ENCODE data around the gene TMEM161B. TPM values are rescaled to one million over a fixed set of nuclear protein-coding genes. Genes with fewer than 3 reads are reported as not detected.
"Not testable (repeated sequence)": the region's sequence is repeated elsewhere in the genome, so short reads cannot be mapped to it uniquely, and the experiment has no call there.

Gene TMEM161B
- total and polyA plus RNA-seq, 7 donors = 4.8 to 22.1 (median 15.0) TPM

GRCh38 chr5:88281322-88281721 is 12.7 kb upstream of the TMEM161B start:
- 84 to 90% methylated on average over 3 of the region's 3 CpGs for WGBS, 2 donors

DNA sequence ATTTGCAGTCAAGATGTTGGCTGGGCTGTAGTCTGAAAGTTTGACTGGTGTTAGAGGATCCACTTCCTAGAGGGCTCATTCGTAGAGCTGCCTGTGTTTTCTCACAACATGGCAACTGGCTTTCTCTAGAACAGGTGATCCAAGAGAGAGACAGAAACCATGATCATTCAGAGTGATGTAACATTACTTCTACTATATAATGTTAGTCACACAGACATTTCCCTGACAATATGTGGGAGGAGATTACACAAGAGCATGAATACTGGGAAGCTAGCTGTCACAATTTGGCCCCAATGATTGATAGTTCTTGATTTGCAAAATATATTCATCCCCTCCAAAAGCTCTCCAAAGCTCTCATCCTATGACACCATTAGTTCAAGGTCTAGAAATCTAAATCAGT is 10.9 kb upstream of the TMEM161B start:
- Histone ChIP-seq H3K27ac (no peak overlapping the region), H3K36me3 (peaks cover 0 to 16% (median 0%) of the 10 kb centered on the region in 4 donors), H3K4me1 (no peaks in the 10 kb centered on the region), H3K4me3 (no peak overlapping the region), H3K9me3 (no peaks in the 10 kb centered on the region), H3K27me3 (no peaks in the 10 kb centered on the region)
- intact Hi-C loops (cut with DNase I) = no loop called here
- no peak for DNase-seq
- 91 to 93% methylated on average over 1 of the region's 1 CpG for WGBS, 2 donors
- TF ChIP-seq, protein P1, sequence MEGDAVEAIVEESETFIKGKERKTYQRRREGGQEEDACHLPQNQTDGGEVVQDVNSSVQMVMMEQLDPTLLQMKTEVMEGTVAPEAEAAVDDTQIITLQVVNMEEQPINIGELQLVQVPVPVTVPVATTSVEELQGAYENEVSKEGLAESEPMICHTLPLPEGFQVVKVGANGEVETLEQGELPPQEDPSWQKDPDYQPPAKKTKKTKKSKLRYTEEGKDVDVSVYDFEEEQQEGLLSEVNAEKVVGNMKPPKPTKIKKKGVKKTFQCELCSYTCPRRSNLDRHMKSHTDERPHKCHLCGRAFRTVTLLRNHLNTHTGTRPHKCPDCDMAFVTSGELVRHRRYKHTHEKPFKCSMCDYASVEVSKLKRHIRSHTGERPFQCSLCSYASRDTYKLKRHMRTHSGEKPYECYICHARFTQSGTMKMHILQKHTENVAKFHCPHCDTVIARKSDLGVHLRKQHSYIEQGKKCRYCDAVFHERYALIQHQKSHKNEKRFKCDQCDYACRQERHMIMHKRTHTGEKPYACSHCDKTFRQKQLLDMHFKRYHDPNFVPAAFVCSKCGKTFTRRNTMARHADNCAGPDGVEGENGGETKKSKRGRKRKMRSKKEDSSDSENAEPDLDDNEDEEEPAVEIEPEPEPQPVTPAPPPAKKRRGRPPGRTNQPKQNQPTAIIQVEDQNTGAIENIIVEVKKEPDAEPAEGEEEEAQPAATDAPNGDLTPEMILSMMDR (IDR thresholded peaks at IDR 0.05) = no peak
- TF ChIP-seq EP300 (IDR thresholded peaks at IDR 0.05) (no peak), POLR2A (IDR thresholded peaks at IDR 0.05) (no peak)

More at GRCh38 chr5:88281322-88281721, 12.7 kb upstream of the TMEM161B start:
- Histone ChIP-seq H3K27ac (no peak overlapping the region), H3K36me3 (peaks cover 0 to 12% (median 0%) of the 10 kb centered on the region in 4 donors), H3K27me3 (no peaks in the 10 kb centered on the region), H3K9me3 (no peaks in the 10 kb centered on the region), H3K4me1 (no peaks in the 10 kb centered on the region), H3K4me3 (no peak overlapping the region)
- intact Hi-C loops (cut with DNase I) = no loop called here
- no peak for DNase-seq
- TF ChIP-seq, protein P1 (IDR thresholded peaks at IDR 0.05) = no peak
- TF ChIP-seq POLR2A (IDR thresholded peaks at IDR 0.05) (no peak), POLR2AphosphoS5 (IDR thresholded peaks at IDR 0.05) (no peak), EP300 (IDR thresholded peaks at IDR 0.05) (no peak)

- peaks cover 0 to 8% (median 0%) of the 10 kb centered on the region in 4 donors for H3K36me3 ChIP-seq
Observed at GRCh38 chr5:88276378-88276777, 7.7 kb upstream of the TMEM161B start.

DNA sequence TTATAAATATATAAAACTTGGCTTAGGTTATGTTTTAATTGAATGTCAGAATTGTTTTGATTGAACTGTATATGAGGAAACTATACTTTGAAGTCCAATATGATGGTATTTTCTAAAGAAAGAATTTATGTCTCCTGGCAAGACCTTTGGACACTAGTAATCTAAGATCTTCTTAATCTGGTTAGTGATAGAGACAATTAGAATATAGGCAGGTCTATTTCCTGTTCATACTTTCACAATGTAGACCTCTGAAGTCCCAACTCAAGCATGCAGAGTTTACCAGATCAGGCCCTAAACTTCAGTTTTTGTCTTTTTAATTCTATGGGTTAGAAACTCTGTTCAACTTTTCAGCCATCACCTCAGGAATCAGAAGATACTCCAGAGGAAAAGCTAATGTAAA is 6.9 kb upstream of the TMEM161B start:
- intact Hi-C loops (cut with DNase I) = no loop called here
- no peaks in the 10 kb centered on the region for H3K9me3 ChIP-seq
- H3K27me3 ChIP-seq = no peaks in the 10 kb centered on the region
- DNase-seq = no peak
- H3K27ac ChIP-seq = no peak overlapping the region
- H3K36me3 ChIP-seq = peaks cover 0 to 8% (median 0%) of the 10 kb centered on the region in 4 donors
- no peak for TF ChIP-seq POLR2A (IDR thresholded peaks at IDR 0.05)
- no peak for TF ChIP-seq EP300 (IDR thresholded peaks at IDR 0.05)
- TF ChIP-seq, protein P1 (IDR thresholded peaks at IDR 0.05) = no peak
- no peak for TF ChIP-seq POLR2AphosphoS5 (IDR thresholded peaks at IDR 0.05)
- peaks cover 0 to 7% (median 3%) of the 10 kb centered on the region in 4 donors for H3K4me1 ChIP-seq
- no peak overlapping the region for H3K4me3 ChIP-seq

More at GRCh38 chr5:88276378-88276777, 7.7 kb upstream of the TMEM161B start:
- no peak for TF ChIP-seq POLR2A (IDR thresholded peaks at IDR 0.05)
- no peak for TF ChIP-seq POLR2AphosphoS5 (IDR thresholded peaks at IDR 0.05)
- TF ChIP-seq, protein P1 (IDR thresholded peaks at IDR 0.05) = no peak
- no peak for TF ChIP-seq EP300 (IDR thresholded peaks at IDR 0.05)
- Histone ChIP-seq H3K27me3 (no peaks in the 10 kb centered on the region), H3K4me1 (no peaks in the 10 kb centered on the region), H3K9me3 (no peaks in the 10 kb centered on the region), H3K4me3 (no peak overlapping the region), H3K27ac (no peak overlapping the region)
- WGBS, 2 donors = 99% methylated on average over 1 of the region's 1 CpG
- intact Hi-C loops (cut with DNase I) = no loop called here
- DNase-seq = no peak

DNA sequence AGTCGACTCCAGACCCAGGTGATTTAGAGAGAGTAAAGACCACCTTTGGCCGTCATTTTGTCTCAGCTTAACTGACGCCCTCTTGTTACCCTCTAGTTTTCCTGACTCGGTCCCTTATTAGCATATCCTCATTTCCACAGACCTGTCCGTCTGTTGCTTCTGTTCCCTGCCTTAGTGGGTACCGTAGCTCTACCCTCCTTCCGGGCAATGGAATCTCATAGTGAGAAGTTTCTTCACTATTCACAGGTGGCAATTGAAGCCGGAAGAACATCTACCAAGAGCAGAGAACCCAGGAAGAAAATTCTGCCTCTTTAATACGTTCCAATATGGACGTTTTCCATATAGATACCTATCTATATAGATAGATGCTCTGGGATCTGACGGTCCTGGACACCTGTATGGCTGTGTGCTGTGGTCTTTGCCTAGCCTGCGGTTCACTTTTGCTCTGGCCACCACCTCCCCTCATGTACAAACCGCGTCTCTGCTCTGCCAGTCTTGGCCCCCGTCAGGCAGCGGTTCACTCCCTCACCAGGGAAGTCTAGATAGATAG is 652 bp upstream of the TMEM161B start:
- TF ChIP-seq, protein P1 (IDR thresholded peaks at IDR 0.05) = no peak
- TF ChIP-seq POLR2AphosphoS5 (IDR thresholded peaks at IDR 0.05) (no peak), EP300 (IDR thresholded peaks at IDR 0.05) (no peak), POLR2A (IDR thresholded peaks at IDR 0.05) (no peak)
- 7% methylated on average over 16 of the region's 16 CpGs for WGBS, 2 donors
- Histone ChIP-seq H3K36me3 (peaks cover 0 to 1% (median 0%) of the 10 kb centered on the region in 4 donors), H3K9me3 (no peaks in the 10 kb centered on the region), H3K27me3 (no peaks in the 10 kb centered on the region), H3K4me1 (peaks cover 0 to 29% (median 26%) of the 10 kb centered on the region in 4 donors), H3K27ac (peak overlapping the region; percentile 73 to 77 (median 76)), H3K4me3 (peak overlapping the region; percentile 64 to 81 (median 80))
- no peak for DNase-seq
- intact Hi-C loops (cut with DNase I) = loop anchor here (5.0 to 10.0 kb wide), 3 partner anchors 122 to 1002 kb away; partner anchors contain the start of gene RASA1

DNA sequence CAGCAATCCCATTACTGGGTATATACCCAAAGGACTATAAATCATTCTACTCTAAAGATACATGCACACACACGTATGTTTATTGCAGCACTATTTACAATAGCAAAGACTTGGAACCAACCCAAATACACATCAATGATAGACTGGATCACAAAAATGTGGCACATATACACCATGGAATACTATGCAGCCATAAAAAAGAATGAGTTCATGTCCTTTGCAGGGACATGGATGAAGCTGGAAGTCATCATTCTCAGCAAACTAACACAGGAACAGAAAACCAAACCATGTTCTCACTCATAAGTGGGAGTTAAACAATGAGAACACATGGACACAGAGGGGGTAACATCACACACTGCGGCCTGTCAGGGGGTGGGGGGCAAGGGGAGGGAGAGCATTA is 4.1 kb downstream of the TMEM161B start:
- intact Hi-C loops (cut with DNase I) = loop anchor here (10.0 kb wide), 1 partner anchor 420 kb away; no protein-coding TSS in a partner anchor
- 63 to 86% methylated on average over 2 of the region's 2 CpGs for WGBS, 2 donors
- not testable (repeated sequence) for H3K27me3 ChIP-seq, H3K9me3 ChIP-seq, H3K4me3 ChIP-seq, DNase-seq, H3K36me3 ChIP-seq, H3K27ac ChIP-seq
- peaks cover 2 to 19% (median 12%) of the 10 kb centered on the region in 4 donors for H3K4me1 ChIP-seq
